SK-N-MC (cell line): ENCODE measurements around the gene NKAIN2.

ENCODE experiments used
- EZH2 ChIP-seq: fragments of 200-600 bp; sonication (generic); IDR thresholded peaks from one replicate; pipeline ENCODE4 v1.6.1; 2017; ENCODE audit warnings: antibody characterized with exemption
- POLR2AphosphoS5 ChIP-seq: IDR thresholded peaks from 2 replicates; pipeline ENCODE4 v1.6.1; 2012; ENCODE audit warnings: mild to moderate bottlenecking, low read depth, low read length, borderline replicate concordance

GRCh38 chr6:123945386-123945785 is 141.7 kb downstream of the NKAIN2 start:
- TF ChIP-seq POLR2AphosphoS5, result no peak
- no peak for TF ChIP-seq EZH2
